GM12874 (cell line): ENCODE data around the gene VMAC.

Experiments used
- TF ChIP-seq, protein P1 (sequence below): IDR thresholded peaks from 2 replicates; pipeline ENCODE4 v1.5.1; 2011; ENCODE audit warnings: low read depth, mild to moderate bottlenecking, control low read depth, low read length, moderate library complexity; ENCODE audit not compliant: insufficient read depth

VMAC gene

GRCh38 chr19:5933391-5934068 lies 28.9 kb downstream of the VMAC start:
- TF ChIP-seq, protein P1, sequence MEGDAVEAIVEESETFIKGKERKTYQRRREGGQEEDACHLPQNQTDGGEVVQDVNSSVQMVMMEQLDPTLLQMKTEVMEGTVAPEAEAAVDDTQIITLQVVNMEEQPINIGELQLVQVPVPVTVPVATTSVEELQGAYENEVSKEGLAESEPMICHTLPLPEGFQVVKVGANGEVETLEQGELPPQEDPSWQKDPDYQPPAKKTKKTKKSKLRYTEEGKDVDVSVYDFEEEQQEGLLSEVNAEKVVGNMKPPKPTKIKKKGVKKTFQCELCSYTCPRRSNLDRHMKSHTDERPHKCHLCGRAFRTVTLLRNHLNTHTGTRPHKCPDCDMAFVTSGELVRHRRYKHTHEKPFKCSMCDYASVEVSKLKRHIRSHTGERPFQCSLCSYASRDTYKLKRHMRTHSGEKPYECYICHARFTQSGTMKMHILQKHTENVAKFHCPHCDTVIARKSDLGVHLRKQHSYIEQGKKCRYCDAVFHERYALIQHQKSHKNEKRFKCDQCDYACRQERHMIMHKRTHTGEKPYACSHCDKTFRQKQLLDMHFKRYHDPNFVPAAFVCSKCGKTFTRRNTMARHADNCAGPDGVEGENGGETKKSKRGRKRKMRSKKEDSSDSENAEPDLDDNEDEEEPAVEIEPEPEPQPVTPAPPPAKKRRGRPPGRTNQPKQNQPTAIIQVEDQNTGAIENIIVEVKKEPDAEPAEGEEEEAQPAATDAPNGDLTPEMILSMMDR: no peak

DNA sequence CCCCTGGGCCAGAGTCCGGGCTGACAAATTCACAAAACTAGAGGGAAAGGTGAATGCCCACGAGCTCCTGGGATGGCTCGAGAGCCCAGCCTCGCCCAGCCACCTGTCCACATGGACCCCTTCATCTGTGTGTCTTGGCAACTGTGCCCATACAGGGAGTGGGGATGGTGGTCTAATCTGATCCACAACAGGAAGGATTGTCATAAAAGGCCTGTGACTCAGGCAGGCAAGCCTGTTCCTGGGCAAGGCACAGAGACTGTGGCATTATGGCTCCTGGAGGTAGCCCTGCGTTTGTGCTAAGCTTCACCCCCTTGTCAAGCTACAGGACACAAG lies 29.4 kb downstream of the VMAC start:
- TF ChIP-seq, protein P1: no peak

- TF ChIP-seq, protein P1: no peak
Measured at GRCh38 chr19:5934774-5935472, 30.3 kb downstream of the VMAC start.

GRCh38 chr19:5935473-5936291 lies 31.0 kb downstream of the VMAC start:
- TF ChIP-seq, protein P1: no peak

DNA sequence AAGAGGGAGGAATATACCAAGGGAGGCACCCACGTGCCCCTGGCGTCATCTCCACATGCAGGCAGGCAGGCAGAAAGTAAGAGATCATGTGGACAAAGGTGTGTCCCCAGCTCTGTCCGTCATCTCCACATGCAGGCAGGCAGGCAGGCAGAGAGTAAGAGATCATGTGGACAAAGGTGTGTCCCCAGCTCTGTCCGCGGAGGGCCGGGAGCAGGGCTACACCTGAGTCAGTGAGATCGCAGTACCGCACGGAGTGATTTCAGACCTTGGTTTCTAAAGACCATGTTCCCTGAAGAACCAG lies 31.6 kb downstream of the VMAC start:
- TF ChIP-seq, protein P1: no peak

GRCh38 chr19:5937550-5937949 lies 32.9 kb downstream of the VMAC start:
- TF ChIP-seq, protein P1: no peak
